Measurements from ENCODE around the gene POLR1H. TPM values are rescaled to one million over a fixed set of nuclear protein-coding genes. Genes with fewer than 3 reads are reported as not detected.

Gene POLR1H
- 29.4 to 32.5 TPM (median 31.6 TPM) in 5 replicates for total RNA-seq (2022; extraction: Qiagen RNA extraction; ENCODE audit: low read depth)

GRCh38 chr6:30061092-30061857 is at the start of gene POLR1H:
TSS of gene POLR1H (plus strand) at chr6:30061265. CDS start at chr6:30061525, 260 bp downstream.

GRCh38 chr6:30066577-30067459 is 5.8 kb downstream of the POLR1H start, which contains the start of gene PPP1R11:
TSS of gene PPP1R11 (plus strand) at chr6:30067198. CDS start at chr6:30067411, 213 bp downstream.

GRCh38 chr6:30075094-30075789 is 14.2 kb downstream of the POLR1H start, which contains the start of gene RNF39:
TSS of gene RNF39 (minus strand) at chr6:30075769. CDS start at chr6:30075585, 184 bp downstream.

GRCh38 chr6:30113003-30113759 is 52.1 kb downstream of the POLR1H start, which contains the start of gene TRIM31:
TSS of gene TRIM31 (minus strand) at chr6:30113090. CDS start at chr6:30112805, 285 bp downstream.

Other genes with a start within 250 kb of the POLR1H start
- gene HLA-G, start 233.4 kb upstream of the POLR1H start, total RNA-seq (2022; extraction: Qiagen RNA extraction; ENCODE audit: low read depth), result not detected in 5 replicates
- gene HLA-A, start 118.7 kb upstream of the POLR1H start, total RNA-seq (2022; extraction: Qiagen RNA extraction; ENCODE audit: low read depth), result 93.3 to 151 TPM (median 142 TPM) in 5 replicates
- 40.8 to 42.9 TPM (median 42.2 TPM) in 5 replicates for gene PPP1R11, start 5.9 kb downstream of the POLR1H start, total RNA-seq (2022; extraction: Qiagen RNA extraction; ENCODE audit: low read depth)
- gene RNF39, start 14.5 kb downstream of the POLR1H start, total RNA-seq (2022; extraction: Qiagen RNA extraction; ENCODE audit: low read depth), result not detected in 5 replicates
- 1.1 to 1.3 TPM (median 1.1 TPM) in 5 replicates for gene TRIM31, start 51.8 kb downstream of the POLR1H start, total RNA-seq (2022; extraction: Qiagen RNA extraction; ENCODE audit: low read depth)
- gene TRIM40, start 74.9 kb downstream of the POLR1H start, total RNA-seq (2022; extraction: Qiagen RNA extraction; ENCODE audit: low read depth), result not detected in 5 replicates
- not detected in 5 replicates for gene TRIM10, start 99.9 kb downstream of the POLR1H start, total RNA-seq (2022; extraction: Qiagen RNA extraction; ENCODE audit: low read depth)
- 0.09 TPM in 1 of 5 replicates, not detected in the others for gene TRIM15, start 102.3 kb downstream of the POLR1H start, total RNA-seq (2022; extraction: Qiagen RNA extraction; ENCODE audit: low read depth)
- 23.7 to 28.7 TPM (median 27.6 TPM) in 5 replicates for gene TRIM26, start 152.1 kb downstream of the POLR1H start, total RNA-seq (2022; extraction: Qiagen RNA extraction; ENCODE audit: low read depth)

Measured in A549 treated with ZK216348 at 1 μM for 4 hours (cell line).